Natural killer cell (primary cell): ENCODE data around the gene SETBP1. TPM values are rescaled to one million over a fixed set of nuclear protein-coding genes. Genes with fewer than 3 reads are reported as not detected.

Experiments
- ATAC-seq, 3 donors: fragments of 150-1000 bp in 2 of 3; fragments of 200-7000 bp in 1 of 3; cut with Tn5 transposase; 1 replicate in 1 of 3; 2 replicates in 2 of 3; pipeline ENCODE4 v1.10.0; 2021; ENCODE audit warnings: mild to moderate bottlenecking in 2 of 3, moderate library complexity in 2 of 3
- DNase-seq, 2 donors: peaks; one replicate each; pipeline versions ENCODE4 v3.0.0 to v3.0.0-alpha.2; 2013 to 2021; ENCODE audit warnings: mixed read lengths in 1 of 2
- H3K27ac ChIP-seq: one replicate; pipeline ENCODE4 v1.5.1; 2013; ENCODE audit warnings: mild to moderate bottlenecking, low read length
- H3K27me3 ChIP-seq: one replicate; pipeline ENCODE4 v1.6.1; 2013; ENCODE audit warnings: low read length; ENCODE audit not compliant: control insufficient read depth, insufficient read depth
- H3K36me3 ChIP-seq: one replicate; pipeline ENCODE4 v1.6.1; 2013; ENCODE audit warnings: low read length; ENCODE audit not compliant: control insufficient read depth, insufficient read depth
- H3K4me1 ChIP-seq: one replicate; pipeline ENCODE4 v1.6.1; 2013; ENCODE audit warnings: low read length; ENCODE audit not compliant: control insufficient read depth, insufficient read depth
- H3K4me3 ChIP-seq: one replicate; pipeline ENCODE4 v1.5.1; 2013; ENCODE audit warnings: low read length
- H3K9me3 ChIP-seq: one replicate; pipeline ENCODE4 v1.6.1; 2013; ENCODE audit warnings: low read length; ENCODE audit not compliant: control insufficient read depth, insufficient read depth
- H3K27ac Mint-ChIP-seq, 2 donors: one replicate each; pipeline ENCODE4 v1.8.0; 2022; ENCODE audit warnings: mild to moderate bottlenecking in 2 of 2, mixed read lengths in 2 of 2, moderate library complexity in 1 of 2
- H3K27me3 Mint-ChIP-seq, 2 donors: one replicate each; pipeline ENCODE4 v1.8.0; 2022; ENCODE audit warnings: low read depth in 2 of 2, mixed read lengths in 2 of 2
- H3K36me3 Mint-ChIP-seq: one replicate; pipeline ENCODE4 v1.8.0; 2022; ENCODE audit warnings: mixed read lengths
- H3K4me1 Mint-ChIP-seq, 2 donors: one replicate each; pipeline ENCODE4 v1.8.0; 2022; ENCODE audit warnings: mixed read lengths in 2 of 2
- H3K4me3 Mint-ChIP-seq: one replicate; pipeline ENCODE4 v1.8.0; 2022; ENCODE audit warnings: mild to moderate bottlenecking, moderate library complexity, mixed read lengths
- H3K9me3 Mint-ChIP-seq, 2 donors: one replicate each; pipeline ENCODE4 v1.8.0; 2022; ENCODE audit warnings: mixed read lengths in 2 of 2
- CTCF ChIP-seq: fragments of 200-600 bp; IDR thresholded peaks from one replicate; pipeline ENCODE4 v1.8.0; 2022; ENCODE audit warnings: antibody characterized with exemption
- WGBS: methylation state at CpG from one replicate; pipeline ENCODE4 v1.1.7; 2013; ENCODE audit warnings: missing lambda C conversion rate; ENCODE audit not compliant: insufficient coverage; 5-methylcytosine and 5-hydroxymethylcytosine counted together
- intact Hi-C: fragments of 100-400 bp; cut with micrococcal nuclease; formaldehyde crosslinking; loops from one replicate; pipeline ENCODE4 v1.14.2; 2022
- total RNA-seq, 4 donors: library from RNA; stranded (reverse); fragments of 120-200 nt in 1 of 4; gene quantifications; one replicate each; pipeline versions ENCODE4 v1.2.3 to v1.2.4, GENCODE V29; 2013 to 2022

SETBP1 gene
- total RNA-seq, 3 donors from 2014 or later (not counting 1 experiment from before 2014, with no cell fraction given) = 36.0 to 46.6 (median 41.2) TPM

- Mint-ChIP-seq H3K4me1 (peaks cover 0 to 5% of the 10 kb centered on the region in 2 donors), H3K36me3 (no peaks in the 10 kb centered on the region), H3K27me3 (no peaks in the 10 kb centered on the region), H3K27ac (no peak overlapping the region), H3K4me3 (no peak overlapping the region), H3K9me3 (no peaks in the 10 kb centered on the region)
- no peak overlapping the region for H3K4me3 ChIP-seq
- WGBS = 89% methylated on average over 3 of the region's 3 CpGs
- DNase-seq (no peak), ATAC-seq (no peak)
- H3K4me1 ChIP-seq = no peaks in the 10 kb centered on the region
- no peak overlapping the region for H3K27ac ChIP-seq
- intact Hi-C loops = no loop called here
- TF ChIP-seq CTCF = no peak
- no peaks in the 10 kb centered on the region for H3K36me3 ChIP-seq
- H3K27me3 ChIP-seq = no peaks in the 10 kb centered on the region
- H3K9me3 ChIP-seq = no peaks in the 10 kb centered on the region
Measured at GRCh38 chr18:45046228-45046627, 365.5 kb downstream of the SETBP1 start.

GRCh38 chr18:45046961-45047360 lies 366.3 kb downstream of the SETBP1 start:
- H3K36me3 Mint-ChIP-seq = no peaks in the 10 kb centered on the region
- H3K9me3 ChIP-seq = no peaks in the 10 kb centered on the region
- H3K4me1 Mint-ChIP-seq = peaks cover 0 to 5% of the 10 kb centered on the region in 2 donors
- H3K27ac ChIP-seq = no peak overlapping the region
- H3K36me3 ChIP-seq = no peaks in the 10 kb centered on the region
- no peaks in the 10 kb centered on the region for H3K9me3 Mint-ChIP-seq
- TF ChIP-seq CTCF = no peak
- ATAC-seq (no peak), DNase-seq (no peak)
- no peak overlapping the region for H3K27ac Mint-ChIP-seq
- H3K4me1 ChIP-seq = no peaks in the 10 kb centered on the region
- no peak overlapping the region for H3K4me3 Mint-ChIP-seq
- H3K27me3 ChIP-seq = no peaks in the 10 kb centered on the region
- H3K4me3 ChIP-seq = no peak overlapping the region
- intact Hi-C loops = no loop called here
- 97% methylated on average over 4 of the region's 6 CpGs for WGBS
- no peaks in the 10 kb centered on the region for H3K27me3 Mint-ChIP-seq

- Histone ChIP-seq H3K9me3 (no peaks in the 10 kb centered on the region), H3K4me1 (no peaks in the 10 kb centered on the region), H3K27ac (no peak overlapping the region), H3K36me3 (no peaks in the 10 kb centered on the region), H3K4me3 (no peak overlapping the region), H3K27me3 (no peaks in the 10 kb centered on the region)
- H3K27me3 Mint-ChIP-seq = no peaks in the 10 kb centered on the region
- intact Hi-C loops = no loop called here
- ATAC-seq (no peak), DNase-seq (no peak)
- no peaks in the 10 kb centered on the region for H3K36me3 Mint-ChIP-seq
- no peak overlapping the region for H3K27ac Mint-ChIP-seq
- no peaks in the 10 kb centered on the region for H3K9me3 Mint-ChIP-seq
- WGBS = 94% methylated on average over 2 of the region's 4 CpGs
- peaks cover 0 to 5% of the 10 kb centered on the region in 2 donors for H3K4me1 Mint-ChIP-seq
- no peak overlapping the region for H3K4me3 Mint-ChIP-seq
- TF ChIP-seq CTCF = no peak
Measured at GRCh38 chr18:45049578-45050319, 369.1 kb downstream of the SETBP1 start.
